ENCODE data around the gene B3GAT3. TPM values are rescaled to one million over a fixed set of nuclear protein-coding genes. Genes with fewer than 3 reads are reported as not detected.
A peak's percentile ranks its signal among the peaks of the same experiment; 100 is the strongest.
"Not testable (repeated sequence)": the region's sequence is repeated elsewhere in the genome, so short reads cannot be mapped to it uniquely, and the experiment has no call there.

Gene B3GAT3
- total RNA-seq, 1 donor from 2014 or later, result 93.8 TPM

DNA sequence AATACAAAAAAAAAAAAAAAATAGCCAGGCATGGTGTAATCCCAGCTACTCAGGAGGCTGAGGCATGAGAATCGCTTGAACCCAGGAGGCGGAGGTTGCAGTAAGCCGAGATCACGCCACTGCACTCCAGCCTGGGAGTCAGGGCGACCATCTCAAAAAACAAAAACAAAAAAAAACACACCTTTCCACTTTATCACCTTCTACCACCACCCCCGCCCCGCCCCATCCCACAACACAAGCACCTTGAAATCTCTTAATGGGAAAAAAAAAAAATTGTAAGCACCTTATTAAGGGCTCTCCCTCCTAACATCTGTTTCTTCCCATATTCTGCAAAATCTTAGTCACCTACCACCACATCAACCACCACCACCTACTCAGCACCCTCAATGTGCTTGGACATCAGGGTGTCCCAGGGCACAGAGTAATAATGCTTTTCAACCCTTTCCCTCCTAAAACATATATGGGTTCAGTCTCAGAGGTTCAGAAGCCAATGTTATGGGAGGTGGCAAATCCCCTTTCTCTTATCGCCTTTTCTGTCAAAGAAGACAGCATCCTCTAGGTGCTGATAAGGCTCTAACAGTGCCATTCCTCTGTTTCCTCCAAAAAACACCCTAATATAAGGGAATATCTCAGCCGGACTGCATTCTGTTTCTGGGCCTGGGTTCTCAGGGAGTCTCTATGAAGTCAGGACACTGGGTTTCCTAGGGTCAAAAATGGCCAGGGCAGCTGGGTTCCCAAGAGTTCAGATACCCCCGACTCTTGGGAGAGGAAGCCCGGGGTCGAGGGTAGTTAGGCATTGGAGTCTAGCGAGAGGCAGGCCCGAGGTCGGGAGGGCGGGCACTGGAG, 30.6 kb upstream of the B3GAT3 start:
- Mint-ChIP-seq H3K36me3 (ENCODE audit: low read depth) (peaks cover 7% of the 10 kb centered on the region), H3K9me3 (no peaks in the 10 kb centered on the region), H3K4me1 (ENCODE audit: low read depth) (peaks cover 25% of the 10 kb centered on the region), H3K4me3 (peak overlapping the region; percentile 99), H3K27me3 (ENCODE audit: insufficient read depth) (no peaks in the 10 kb centered on the region), H3K27ac (peak overlapping the region; percentile 95)
- intact Hi-C loops (cut with micrococcal nuclease), result loop anchor here (1.0 kb wide), 6 partner anchors 13 to 61 kb away; partner anchors contain the start of genes C11orf98, CSKMT, EML3 and TUT1
- DNase-seq (ENCODE audit: low spot score), result no peak

- H3K4me3 Mint-ChIP-seq; H3K27me3 Mint-ChIP-seq (ENCODE audit: insufficient read depth); intact Hi-C loops (cut with micrococcal nuclease); H3K27ac Mint-ChIP-seq; H3K9me3 Mint-ChIP-seq; DNase-seq (ENCODE audit: low spot score): not testable (repeated sequence)
- Mint-ChIP-seq H3K4me1 (ENCODE audit: low read depth) (peaks cover 38% of the 10 kb centered on the region), H3K36me3 (ENCODE audit: low read depth) (peaks cover 11% of the 10 kb centered on the region)
These were observed 28.5 kb upstream of the B3GAT3 start for GRCh38 chr11:62650283-62650682.

- Mint-ChIP-seq H3K36me3 (ENCODE audit: low read depth) (peaks cover 14% of the 10 kb centered on the region), H3K9me3 (no peaks in the 10 kb centered on the region), H3K27me3 (ENCODE audit: insufficient read depth) (no peaks in the 10 kb centered on the region), H3K27ac (no peak overlapping the region), H3K4me3 (no peak overlapping the region), H3K4me1 (ENCODE audit: low read depth) (peaks cover 40% of the 10 kb centered on the region)
- intact Hi-C loops (cut with micrococcal nuclease), result no loop called here
- DNase-seq (ENCODE audit: low spot score), result no peak
These were observed 27.7 kb upstream of the B3GAT3 start for GRCh38 chr11:62649486-62649885.

DNA sequence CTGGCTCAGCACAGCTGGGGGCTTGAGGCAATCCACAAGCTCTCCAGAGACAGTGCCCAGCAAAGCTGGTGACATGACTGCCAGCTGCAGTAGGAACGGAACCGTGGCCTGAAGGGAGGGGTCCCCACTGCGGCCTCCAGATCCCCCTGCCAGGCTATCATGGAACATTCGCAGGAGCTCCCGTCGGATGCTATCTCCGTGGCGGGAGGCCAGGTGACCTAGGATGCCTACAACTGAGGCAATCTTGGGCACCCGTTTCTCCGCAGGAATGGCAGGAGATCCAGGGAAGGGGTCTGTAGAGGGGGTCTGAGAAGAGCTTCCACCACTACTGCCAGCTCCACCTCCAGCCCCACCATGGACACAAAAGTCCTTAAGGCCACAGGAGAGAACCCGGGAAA, 27.2 kb upstream of the B3GAT3 start:
- Mint-ChIP-seq H3K36me3 (ENCODE audit: low read depth) (peaks cover 17% of the 10 kb centered on the region), H3K27ac (no peak overlapping the region), H3K9me3 (no peaks in the 10 kb centered on the region), H3K27me3 (ENCODE audit: insufficient read depth) (no peaks in the 10 kb centered on the region), H3K4me3 (no peak overlapping the region), H3K4me1 (ENCODE audit: low read depth) (peaks cover 35% of the 10 kb centered on the region)
- intact Hi-C loops (cut with micrococcal nuclease), result no loop called here
- DNase-seq (ENCODE audit: low spot score), result no peak

DNA sequence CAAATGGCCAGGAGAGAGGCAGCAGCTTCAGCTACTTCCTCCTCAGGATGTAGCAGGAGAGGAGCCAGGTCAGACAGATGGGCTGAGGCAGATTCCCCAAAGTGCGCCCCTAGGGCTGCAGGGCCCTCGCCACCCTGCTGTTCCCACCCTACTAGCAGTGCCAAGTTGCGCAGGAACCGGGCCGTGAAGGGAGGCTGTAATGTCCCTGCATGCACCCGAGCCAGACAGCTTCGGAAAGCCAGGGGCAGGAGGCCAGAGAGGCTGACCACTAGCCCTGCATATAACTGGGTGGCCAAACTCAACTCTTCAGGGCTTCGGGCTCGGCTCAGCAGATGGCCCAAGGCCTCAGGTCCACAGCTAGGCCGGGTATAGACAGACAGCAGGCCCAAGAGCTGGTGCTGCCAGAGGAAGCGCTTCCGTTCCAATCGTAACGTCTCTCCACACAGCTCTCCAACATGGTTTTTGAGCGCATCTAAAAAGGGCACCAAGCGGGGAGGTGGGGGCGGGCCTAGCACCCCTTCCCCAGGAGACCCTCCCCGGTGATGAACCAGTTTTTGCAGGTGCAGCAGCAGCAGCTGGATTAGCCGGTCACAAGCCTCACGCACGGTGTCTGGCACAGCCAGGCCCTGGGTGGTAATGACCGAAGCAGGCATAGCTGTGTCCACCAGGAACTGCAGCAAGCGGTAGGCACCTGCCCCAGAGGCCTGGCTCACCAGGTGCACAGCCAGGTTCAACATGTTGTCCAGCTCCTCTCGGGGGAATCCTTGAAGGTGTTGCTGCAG, 26.6 kb upstream of the B3GAT3 start:
- peaks cover 17% of the 10 kb centered on the region for H3K36me3 Mint-ChIP-seq (ENCODE audit: low read depth)
- no peaks in the 10 kb centered on the region for H3K9me3 Mint-ChIP-seq
- H3K4me1 Mint-ChIP-seq (ENCODE audit: low read depth), result peaks cover 32% of the 10 kb centered on the region
- no peak for DNase-seq (ENCODE audit: low spot score)
- intact Hi-C loops (cut with micrococcal nuclease), result no loop called here
- H3K27ac Mint-ChIP-seq, result no peak overlapping the region
- H3K27me3 Mint-ChIP-seq (ENCODE audit: insufficient read depth), result no peaks in the 10 kb centered on the region
- no peak overlapping the region for H3K4me3 Mint-ChIP-seq

GRCh38 chr11:62647609-62648005, 25.8 kb upstream of the B3GAT3 start:
- peak overlapping the region; percentile 5 for H3K4me3 Mint-ChIP-seq
- H3K27ac Mint-ChIP-seq, result no peak overlapping the region
- intact Hi-C loops (cut with micrococcal nuclease), result no loop called here
- no peaks in the 10 kb centered on the region for H3K27me3 Mint-ChIP-seq (ENCODE audit: insufficient read depth)
- peaks cover 16% of the 10 kb centered on the region for H3K36me3 Mint-ChIP-seq (ENCODE audit: low read depth)
- DNase-seq (ENCODE audit: low spot score), result no peak
- H3K9me3 Mint-ChIP-seq, result no peaks in the 10 kb centered on the region
- peaks cover 30% of the 10 kb centered on the region for H3K4me1 Mint-ChIP-seq (ENCODE audit: low read depth)

GRCh38 chr11:62646825-62647608, 25.2 kb upstream of the B3GAT3 start:
- intact Hi-C loops (cut with micrococcal nuclease), result loop anchor here (1.0 kb wide), 12 partner anchors 18 to 209 kb away; partner anchors contain the start of genes C11orf98, CSKMT, EML3 and HNRNPUL2
- Mint-ChIP-seq H3K27me3 (ENCODE audit: insufficient read depth) (no peaks in the 10 kb centered on the region), H3K27ac (peak overlapping the region; percentile 98), H3K36me3 (ENCODE audit: low read depth) (peaks cover 13% of the 10 kb centered on the region), H3K4me3 (peak overlapping the region; percentile 100), H3K4me1 (ENCODE audit: low read depth) (peaks cover 24% of the 10 kb centered on the region), H3K9me3 (no peaks in the 10 kb centered on the region)
- no peak for DNase-seq (ENCODE audit: low spot score)

DNA sequence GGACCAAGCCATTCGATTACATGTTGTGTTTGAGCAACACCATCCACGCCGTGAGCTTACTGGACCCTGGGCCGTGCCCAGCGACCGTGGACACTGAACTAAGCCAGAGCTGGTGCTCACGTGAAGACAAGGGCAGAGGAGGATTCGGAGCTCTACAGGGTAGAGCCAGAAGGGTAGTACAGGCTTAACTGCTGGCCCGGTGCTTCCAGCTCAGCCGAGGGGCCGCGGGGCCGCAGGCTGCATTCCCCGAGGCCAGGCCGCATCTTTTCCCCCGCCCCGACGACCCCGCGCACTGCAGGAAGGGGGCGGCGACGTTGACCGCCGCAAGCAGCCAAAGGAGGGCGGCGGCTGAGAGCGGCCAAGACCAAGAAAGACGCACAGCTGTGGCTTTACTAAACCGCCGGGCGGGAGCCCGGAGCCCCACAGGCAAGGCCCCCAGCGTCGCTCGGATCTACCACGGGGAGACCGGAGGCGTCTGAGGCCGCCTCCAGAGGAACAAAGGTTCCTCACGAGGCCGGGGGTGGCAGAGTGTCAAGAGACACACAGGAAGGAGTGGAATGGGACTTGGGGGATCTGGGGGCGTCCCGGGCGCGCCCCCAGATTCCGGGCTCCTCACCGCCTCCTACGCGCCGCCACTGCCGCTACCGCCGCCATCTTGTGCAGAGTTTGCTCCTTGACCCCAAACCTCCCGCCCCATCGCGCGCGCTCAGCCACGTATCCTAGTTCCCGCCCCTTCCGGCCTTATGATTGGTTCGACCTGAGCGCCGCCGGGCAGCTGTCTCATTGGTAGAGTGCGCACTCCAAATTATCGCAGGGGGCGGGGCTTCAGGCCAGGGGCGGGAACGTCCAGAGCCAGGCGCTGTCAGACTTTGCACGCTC, 24.4 kb upstream of the B3GAT3 start, which contains the start of gene GANAB:
Gene GANAB, minus strand, starts transcription at position 668 of the 879 bp plus-strand sequence. Its CDS starts 14 bp downstream, at position 654.
- DNase-seq (ENCODE audit: low spot score), result peak; percentile 97
- Mint-ChIP-seq H3K27ac (peak within 1 kb of the TSS; percentile 98), H3K36me3 (ENCODE audit: low read depth) (peaks cover 13% of the 10 kb centered on the region), H3K27me3 (ENCODE audit: insufficient read depth) (no peaks in the 10 kb centered on the region), H3K9me3 (no peaks in the 10 kb centered on the region), H3K4me1 (ENCODE audit: low read depth) (peaks cover 25% of the 10 kb centered on the region), H3K4me3 (peak within 1 kb of the TSS; percentile 100)
- intact Hi-C loops (cut with micrococcal nuclease), result loop anchor here (1.0 kb wide), 12 partner anchors 19 to 210 kb away; partner anchors contain the start of genes C11orf98, CSKMT, EML3 and HNRNPUL2

DNA sequence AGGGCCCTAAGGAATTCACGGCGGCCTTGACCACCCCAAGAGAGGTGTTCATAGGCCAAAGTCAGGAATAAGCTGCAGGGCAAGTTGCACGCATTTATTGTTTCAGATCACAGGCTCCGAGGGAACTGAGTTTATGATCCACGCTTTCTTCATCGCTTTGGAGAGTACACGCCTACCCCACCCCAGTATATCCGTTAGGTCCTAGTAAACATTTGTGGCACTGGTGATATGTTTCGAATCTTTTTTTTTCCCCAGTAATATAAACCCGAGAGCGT, 23.8 kb upstream of the B3GAT3 start:
- no peaks in the 10 kb centered on the region for H3K9me3 Mint-ChIP-seq
- no peaks in the 10 kb centered on the region for H3K27me3 Mint-ChIP-seq (ENCODE audit: insufficient read depth)
- no peak for DNase-seq (ENCODE audit: low spot score)
- intact Hi-C loops (cut with micrococcal nuclease), result no loop called here
- H3K36me3 Mint-ChIP-seq (ENCODE audit: low read depth), result peaks cover 15% of the 10 kb centered on the region
- peaks cover 31% of the 10 kb centered on the region for H3K4me1 Mint-ChIP-seq (ENCODE audit: low read depth)
- peak overlapping the region; percentile 100 for H3K4me3 Mint-ChIP-seq
- peak overlapping the region; percentile 98 for H3K27ac Mint-ChIP-seq

DNA sequence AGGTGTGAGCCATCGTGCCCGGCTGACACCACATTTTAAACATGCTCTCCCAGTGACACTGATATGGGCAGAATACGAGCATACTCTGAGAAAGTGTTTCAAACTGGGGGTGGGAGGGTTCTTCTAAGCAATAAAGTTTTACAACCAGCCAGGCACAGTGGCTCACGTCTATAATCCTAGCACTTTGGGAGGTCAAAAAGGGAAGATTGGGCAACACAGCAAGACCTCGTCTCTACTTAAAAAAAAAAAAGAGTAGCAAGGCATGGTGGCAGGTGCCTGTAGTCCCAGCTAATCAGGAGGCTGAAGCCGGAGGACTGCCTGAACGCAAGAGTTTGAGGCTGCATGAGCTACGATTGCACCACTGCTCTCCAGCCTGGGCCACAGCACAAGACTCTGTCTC, 22.4 kb upstream of the B3GAT3 start:
- H3K36me3 Mint-ChIP-seq (ENCODE audit: low read depth), result peaks cover 20% of the 10 kb centered on the region
- H3K4me1 Mint-ChIP-seq (ENCODE audit: low read depth), result peaks cover 39% of the 10 kb centered on the region
- peak overlapping the region; percentile 71 for H3K4me3 Mint-ChIP-seq
- no peak overlapping the region for H3K27ac Mint-ChIP-seq
- no peaks in the 10 kb centered on the region for H3K9me3 Mint-ChIP-seq
- intact Hi-C loops (cut with micrococcal nuclease), result no loop called here
- H3K27me3 Mint-ChIP-seq (ENCODE audit: insufficient read depth), result no peaks in the 10 kb centered on the region
- DNase-seq (ENCODE audit: low spot score), result no peak

- DNase-seq (ENCODE audit: low spot score), result no peak
- Mint-ChIP-seq H3K4me1 (ENCODE audit: low read depth) (peaks cover 20% of the 10 kb centered on the region), H3K27ac (no peak overlapping the region), H3K4me3 (no peak overlapping the region), H3K27me3 (ENCODE audit: insufficient read depth) (no peaks in the 10 kb centered on the region), H3K9me3 (no peaks in the 10 kb centered on the region), H3K36me3 (ENCODE audit: low read depth) (peaks cover 68% of the 10 kb centered on the region)
- intact Hi-C loops (cut with micrococcal nuclease), result no loop called here
These were observed 10.7 kb upstream of the B3GAT3 start for GRCh38 chr11:62632492-62632891.

DNA sequence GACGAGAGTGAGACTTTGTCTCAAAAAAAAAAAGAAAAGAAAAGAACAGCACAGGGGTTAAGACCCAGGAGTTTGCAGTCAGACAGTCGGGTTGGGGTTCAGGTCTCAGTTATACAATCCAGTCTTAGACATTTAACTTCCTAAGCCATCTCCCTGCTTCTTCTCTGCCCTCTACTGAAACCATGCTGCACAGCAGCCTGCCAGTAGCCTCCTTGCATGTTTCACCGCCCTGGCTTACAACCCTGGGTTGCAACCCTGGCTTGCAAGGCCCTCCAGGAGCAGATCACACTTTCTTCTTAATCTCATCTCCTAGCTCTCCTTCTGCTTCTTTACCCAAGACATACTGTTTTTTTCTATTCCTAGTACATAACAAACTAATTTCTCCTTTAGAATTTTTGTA, 5.9 kb upstream of the B3GAT3 start:
- Mint-ChIP-seq H3K27ac (no peak overlapping the region), H3K27me3 (ENCODE audit: insufficient read depth) (no peaks in the 10 kb centered on the region), H3K4me1 (ENCODE audit: low read depth) (no peaks in the 10 kb centered on the region), H3K4me3 (no peak overlapping the region), H3K9me3 (no peaks in the 10 kb centered on the region), H3K36me3 (ENCODE audit: low read depth) (peaks cover 62% of the 10 kb centered on the region)
- intact Hi-C loops (cut with micrococcal nuclease), result no loop called here
- no peak for DNase-seq (ENCODE audit: low spot score)

Measured in activated T-helper 1 cell treated with anti-CD3 and anti-CD28 coated beads, Interleukin-12 subunit alpha, Interleukin-12 subunit beta, Interleukin-2, Interleukin-4 antibody, amounts not matched to agents 30 ng/mL and 10 ng/mL and 1 ng/mL, durations not matched to agents 14 hours and 24 hours and 36 hours (primary cell).